Measurements from ENCODE around the gene ARMC7.

ARMC7 gene

DNA sequence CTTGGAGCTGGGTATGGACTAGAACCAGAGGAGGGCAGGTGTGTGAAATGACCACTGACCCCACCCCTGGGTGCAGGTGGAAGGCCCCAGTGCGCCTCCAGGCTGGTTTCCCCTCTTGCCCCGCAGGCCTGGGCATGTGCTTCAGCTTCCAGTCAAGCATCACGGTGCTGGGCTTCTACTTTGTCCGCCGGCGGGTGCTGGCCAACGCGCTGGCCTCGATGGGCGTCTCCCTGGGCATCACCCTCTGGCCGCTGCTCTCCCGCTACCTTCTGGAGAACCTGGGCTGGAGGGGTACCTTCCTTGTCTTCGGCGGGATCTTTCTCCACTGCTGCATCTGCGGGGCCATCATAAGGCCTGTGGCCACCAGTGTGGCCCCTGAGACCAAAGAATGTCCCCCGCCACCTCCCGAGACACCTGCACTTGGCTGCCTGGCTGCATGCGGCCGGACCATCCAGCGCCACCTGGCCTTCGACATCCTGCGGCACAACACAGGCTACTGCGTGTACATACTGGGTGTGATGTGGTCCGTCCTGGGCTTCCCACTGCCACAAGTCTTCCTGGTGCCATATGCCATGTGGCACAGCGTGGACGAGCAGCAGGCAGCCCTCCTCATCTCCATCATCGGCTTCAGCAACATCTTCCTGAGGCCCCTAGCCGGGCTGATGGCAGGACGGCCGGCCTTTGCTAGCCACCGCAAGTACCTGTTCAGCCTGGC is 9.7 kb upstream of the ARMC7 start:
- H3K4me3 ChIP-seq (ENCODE audit: low read depth, low read length) = no peak overlapping the region
- TF ChIP-seq, protein P1, sequence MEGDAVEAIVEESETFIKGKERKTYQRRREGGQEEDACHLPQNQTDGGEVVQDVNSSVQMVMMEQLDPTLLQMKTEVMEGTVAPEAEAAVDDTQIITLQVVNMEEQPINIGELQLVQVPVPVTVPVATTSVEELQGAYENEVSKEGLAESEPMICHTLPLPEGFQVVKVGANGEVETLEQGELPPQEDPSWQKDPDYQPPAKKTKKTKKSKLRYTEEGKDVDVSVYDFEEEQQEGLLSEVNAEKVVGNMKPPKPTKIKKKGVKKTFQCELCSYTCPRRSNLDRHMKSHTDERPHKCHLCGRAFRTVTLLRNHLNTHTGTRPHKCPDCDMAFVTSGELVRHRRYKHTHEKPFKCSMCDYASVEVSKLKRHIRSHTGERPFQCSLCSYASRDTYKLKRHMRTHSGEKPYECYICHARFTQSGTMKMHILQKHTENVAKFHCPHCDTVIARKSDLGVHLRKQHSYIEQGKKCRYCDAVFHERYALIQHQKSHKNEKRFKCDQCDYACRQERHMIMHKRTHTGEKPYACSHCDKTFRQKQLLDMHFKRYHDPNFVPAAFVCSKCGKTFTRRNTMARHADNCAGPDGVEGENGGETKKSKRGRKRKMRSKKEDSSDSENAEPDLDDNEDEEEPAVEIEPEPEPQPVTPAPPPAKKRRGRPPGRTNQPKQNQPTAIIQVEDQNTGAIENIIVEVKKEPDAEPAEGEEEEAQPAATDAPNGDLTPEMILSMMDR (IDR thresholded peaks at IDR 0.05; ENCODE audit: low read depth, low read length, missing control alignments) = no peak
- no peak for DNase-seq (ENCODE audit: low read depth)
- in situ Hi-C loops (cut with HindIII; ENCODE audit: low sequenced_read_pairs) = no loop called here

DNA sequence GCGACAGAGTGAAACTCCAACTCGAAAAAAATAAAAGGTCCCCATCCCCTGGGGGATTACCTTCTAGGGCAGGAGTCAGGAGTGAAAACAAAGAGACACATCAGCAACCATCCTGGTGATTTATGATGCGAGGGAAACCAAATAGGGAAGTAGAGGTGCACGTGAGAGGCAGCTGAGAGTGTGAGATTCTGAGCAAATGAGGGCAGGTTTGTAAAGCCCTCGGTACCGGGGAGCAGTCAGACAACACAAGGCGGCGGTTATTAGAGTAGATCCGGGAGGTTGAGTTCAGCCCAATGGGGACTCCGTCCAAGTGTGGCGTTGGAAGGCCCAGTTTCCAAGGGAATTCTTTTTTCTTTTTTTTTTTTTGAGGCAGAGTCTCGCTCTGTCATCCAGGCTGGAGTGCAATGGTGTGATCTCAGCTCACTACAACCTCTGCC is 7.4 kb upstream of the ARMC7 start:
- TF ChIP-seq, protein P1 (IDR thresholded peaks at IDR 0.05; ENCODE audit: low read depth, low read length, missing control alignments) = no peak
- no peak overlapping the region for H3K4me3 ChIP-seq (ENCODE audit: low read depth, low read length)
- in situ Hi-C loops (cut with HindIII; ENCODE audit: low sequenced_read_pairs) = no loop called here
- no peak for DNase-seq (ENCODE audit: low read depth)

DNA sequence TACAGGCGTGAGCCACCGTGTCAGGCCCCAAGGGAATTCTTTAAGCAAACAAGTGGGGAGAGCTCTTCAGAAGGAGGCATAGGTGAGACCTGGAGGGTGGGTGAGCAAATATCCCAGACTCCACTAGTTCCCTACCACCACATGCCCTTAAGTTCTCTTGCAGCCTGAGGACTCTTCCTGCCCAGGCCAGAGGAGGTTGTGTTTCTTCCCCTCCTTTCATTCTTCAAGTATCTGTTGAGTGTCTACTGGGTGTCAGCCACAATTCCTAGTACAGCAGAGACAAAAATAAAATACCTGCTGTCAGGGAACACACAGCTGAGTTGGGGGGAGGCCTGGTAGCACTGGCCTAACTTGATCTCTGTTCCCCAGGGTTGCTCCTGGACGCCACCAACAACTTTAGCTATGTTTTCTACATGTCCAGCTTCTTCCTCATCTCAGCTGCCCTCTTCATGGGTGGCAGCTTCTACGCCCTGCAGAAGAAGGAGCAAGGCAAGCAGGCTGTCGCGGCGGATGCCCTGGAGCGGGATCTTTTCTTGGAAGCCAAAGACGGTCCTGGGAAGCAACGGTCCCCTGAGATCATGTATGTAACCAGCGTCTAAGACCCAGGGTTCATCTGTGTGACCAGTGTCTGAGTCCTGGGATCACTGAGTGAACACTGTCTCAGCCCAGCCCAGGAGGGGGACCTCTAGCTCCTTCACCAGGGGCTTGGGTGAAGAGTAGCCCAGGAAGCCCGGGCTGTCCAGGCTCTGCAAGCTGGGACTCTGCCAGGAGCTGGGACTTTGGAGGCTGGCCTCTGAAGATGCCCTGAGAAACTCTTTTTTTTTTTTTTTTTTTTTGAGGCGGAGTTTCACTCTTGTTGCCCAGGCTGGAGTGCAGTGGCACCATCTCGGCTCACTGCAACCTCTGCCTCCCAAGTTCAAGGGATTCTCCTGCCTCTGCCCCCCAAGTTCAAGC is 5.9 kb upstream of the ARMC7 start:
- TF ChIP-seq, protein P1 (IDR thresholded peaks at IDR 0.05; ENCODE audit: low read depth, low read length, missing control alignments) = no peak
- H3K4me3 ChIP-seq (ENCODE audit: low read depth, low read length) = no peak overlapping the region
- in situ Hi-C loops (cut with HindIII; ENCODE audit: low sequenced_read_pairs) = no loop called here
- no peak for DNase-seq (ENCODE audit: low read depth)

GRCh38 chr17:75105126-75106080 is 4.4 kb upstream of the ARMC7 start:
- TF ChIP-seq, protein P1 (IDR thresholded peaks at IDR 0.05; ENCODE audit: low read depth, low read length, missing control alignments) = peak; percentile 92
- no peak overlapping the region for H3K4me3 ChIP-seq (ENCODE audit: low read depth, low read length)
- in situ Hi-C loops (cut with HindIII; ENCODE audit: low sequenced_read_pairs) = no loop called here
- DNase-seq (ENCODE audit: low read depth) = no peak

- no peak overlapping the region for H3K4me3 ChIP-seq (ENCODE audit: low read depth, low read length)
- DNase-seq (ENCODE audit: low read depth) = no peak
- in situ Hi-C loops (cut with HindIII; ENCODE audit: low sequenced_read_pairs) = no loop called here
- TF ChIP-seq, protein P1 (IDR thresholded peaks at IDR 0.05; ENCODE audit: low read depth, low read length, missing control alignments) = no peak
Observed at GRCh38 chr17:75108193-75108592, 1.6 kb upstream of the ARMC7 start.

DNA sequence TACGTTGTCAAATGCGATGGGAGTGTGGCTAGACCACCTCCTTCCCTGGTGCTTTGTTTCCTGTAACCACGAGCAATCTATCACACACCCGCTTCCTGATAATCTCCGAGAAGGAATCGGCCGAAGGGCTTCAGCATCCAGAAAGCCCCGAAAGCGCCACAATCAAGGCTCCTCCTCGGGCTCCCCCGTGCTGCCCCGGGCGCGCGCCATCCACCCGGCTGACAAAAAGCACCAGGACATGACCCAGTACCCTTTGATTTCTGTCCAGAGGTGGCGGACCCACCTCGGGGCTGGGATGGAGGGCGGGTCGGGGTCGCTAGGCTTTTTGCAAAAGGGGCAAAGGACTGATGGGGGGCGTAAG is 743 bp upstream of the ARMC7 start:
- peak overlapping the region; percentile 80 for H3K4me3 ChIP-seq (ENCODE audit: low read depth, low read length)
- TF ChIP-seq, protein P1 (IDR thresholded peaks at IDR 0.05; ENCODE audit: low read depth, low read length, missing control alignments) = no peak
- in situ Hi-C loops (cut with HindIII; ENCODE audit: low sequenced_read_pairs) = no loop called here
- DNase-seq (ENCODE audit: low read depth) = no peak

All from astrocyte of the cerebellum (primary cell).